ENCODE data around the gene ILDR1. TPM values are rescaled to one million over a fixed set of nuclear protein-coding genes. Genes with fewer than 3 reads are reported as not detected.

The ILDR1 gene
- total RNA-seq, 4 donors from 2014 or later, result 1.9 TPM; not detected in 3

DNA sequence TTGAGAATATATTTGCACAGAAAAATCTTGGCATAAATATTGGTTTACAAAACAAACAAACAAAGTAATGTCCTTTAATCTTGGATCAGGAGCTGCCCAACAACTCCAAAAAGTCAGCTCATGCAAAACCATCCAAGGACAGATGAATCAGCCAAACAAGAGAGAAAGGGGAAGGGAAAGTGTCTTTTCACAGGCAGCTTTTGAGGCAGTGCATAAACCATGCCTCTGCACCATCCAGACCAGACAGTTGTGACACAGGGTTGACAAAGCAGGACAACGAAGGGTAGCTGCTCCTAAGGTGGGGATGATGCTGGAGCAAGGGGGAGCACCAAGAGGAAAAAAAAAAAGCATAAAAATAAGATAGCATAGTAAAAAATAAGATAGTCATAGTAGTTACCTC is 41.9 kb upstream of the ILDR1 start:
- no peaks in the 10 kb centered on the region for H3K9me3 ChIP-seq
- intact Hi-C loops (cut with DNase I; ENCODE audit: low total_unique reads), result no loop called here
- H3K36me3 ChIP-seq, result no peaks in the 10 kb centered on the region
- TF ChIP-seq POLR2A (IDR thresholded peaks at IDR 0.05), result no peak
- TF ChIP-seq, protein P1, sequence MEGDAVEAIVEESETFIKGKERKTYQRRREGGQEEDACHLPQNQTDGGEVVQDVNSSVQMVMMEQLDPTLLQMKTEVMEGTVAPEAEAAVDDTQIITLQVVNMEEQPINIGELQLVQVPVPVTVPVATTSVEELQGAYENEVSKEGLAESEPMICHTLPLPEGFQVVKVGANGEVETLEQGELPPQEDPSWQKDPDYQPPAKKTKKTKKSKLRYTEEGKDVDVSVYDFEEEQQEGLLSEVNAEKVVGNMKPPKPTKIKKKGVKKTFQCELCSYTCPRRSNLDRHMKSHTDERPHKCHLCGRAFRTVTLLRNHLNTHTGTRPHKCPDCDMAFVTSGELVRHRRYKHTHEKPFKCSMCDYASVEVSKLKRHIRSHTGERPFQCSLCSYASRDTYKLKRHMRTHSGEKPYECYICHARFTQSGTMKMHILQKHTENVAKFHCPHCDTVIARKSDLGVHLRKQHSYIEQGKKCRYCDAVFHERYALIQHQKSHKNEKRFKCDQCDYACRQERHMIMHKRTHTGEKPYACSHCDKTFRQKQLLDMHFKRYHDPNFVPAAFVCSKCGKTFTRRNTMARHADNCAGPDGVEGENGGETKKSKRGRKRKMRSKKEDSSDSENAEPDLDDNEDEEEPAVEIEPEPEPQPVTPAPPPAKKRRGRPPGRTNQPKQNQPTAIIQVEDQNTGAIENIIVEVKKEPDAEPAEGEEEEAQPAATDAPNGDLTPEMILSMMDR (IDR thresholded peaks at IDR 0.05), result no peak
- no peak overlapping the region for H3K4me3 ChIP-seq
- H3K4me1 ChIP-seq, result no peaks in the 10 kb centered on the region
- no peak overlapping the region for H3K27ac ChIP-seq
- no peak for DNase-seq
- no peaks in the 10 kb centered on the region for H3K27me3 ChIP-seq

GRCh38 chr3:122060040-122060698 is 38.1 kb upstream of the ILDR1 start:
- Histone ChIP-seq H3K4me3 (no peak overlapping the region), H3K36me3 (no peaks in the 10 kb centered on the region), H3K4me1 (no peaks in the 10 kb centered on the region), H3K9me3 (no peaks in the 10 kb centered on the region), H3K27me3 (no peaks in the 10 kb centered on the region), H3K27ac (no peak overlapping the region)
- no peak for DNase-seq
- TF ChIP-seq POLR2A (IDR thresholded peaks at IDR 0.05), result no peak
- TF ChIP-seq, protein P1 (IDR thresholded peaks at IDR 0.05), result no peak
- intact Hi-C loops (cut with DNase I; ENCODE audit: low total_unique reads), result no loop called here

- no peak overlapping the region for H3K4me3 ChIP-seq
- H3K36me3 ChIP-seq, result no peaks in the 10 kb centered on the region
- no peaks in the 10 kb centered on the region for H3K4me1 ChIP-seq
- TF ChIP-seq, protein P1 (IDR thresholded peaks at IDR 0.05), result no peak
- DNase-seq, result no peak
- no peaks in the 10 kb centered on the region for H3K9me3 ChIP-seq
- H3K27ac ChIP-seq, result no peak overlapping the region
- intact Hi-C loops (cut with DNase I; ENCODE audit: low total_unique reads), result no loop called here
- H3K27me3 ChIP-seq, result no peaks in the 10 kb centered on the region
Measured at GRCh38 chr3:122058294-122058693, 36.2 kb upstream of the ILDR1 start.

DNA sequence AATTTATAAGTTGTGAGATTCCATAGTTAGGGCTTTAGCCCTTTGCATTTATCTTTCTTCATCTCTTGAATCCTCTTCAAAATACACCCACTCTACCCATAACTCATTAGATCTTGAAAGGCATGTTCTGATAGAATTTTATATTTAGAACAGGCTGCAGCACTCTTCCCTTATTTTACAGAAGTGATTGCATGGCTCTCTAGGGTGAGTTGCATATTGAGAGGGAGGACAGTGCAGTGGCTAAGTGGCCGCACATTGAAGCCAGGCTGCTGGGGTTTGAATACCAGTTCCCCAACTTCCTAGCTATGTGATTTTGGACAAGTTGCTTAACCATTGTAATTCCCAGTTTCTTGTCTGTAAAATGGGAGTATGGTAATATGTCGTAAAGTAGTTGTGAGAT is 35.6 kb upstream of the ILDR1 start:
- Histone ChIP-seq H3K27me3 (no peaks in the 10 kb centered on the region), H3K27ac (no peak overlapping the region), H3K4me1 (no peaks in the 10 kb centered on the region), H3K9me3 (no peaks in the 10 kb centered on the region), H3K4me3 (no peak overlapping the region), H3K36me3 (no peaks in the 10 kb centered on the region)
- DNase-seq, result no peak
- TF ChIP-seq, protein P1 (IDR thresholded peaks at IDR 0.05), result no peak
- TF ChIP-seq POLR2A (IDR thresholded peaks at IDR 0.05), result no peak
- intact Hi-C loops (cut with DNase I; ENCODE audit: low total_unique reads), result no loop called here

DNA sequence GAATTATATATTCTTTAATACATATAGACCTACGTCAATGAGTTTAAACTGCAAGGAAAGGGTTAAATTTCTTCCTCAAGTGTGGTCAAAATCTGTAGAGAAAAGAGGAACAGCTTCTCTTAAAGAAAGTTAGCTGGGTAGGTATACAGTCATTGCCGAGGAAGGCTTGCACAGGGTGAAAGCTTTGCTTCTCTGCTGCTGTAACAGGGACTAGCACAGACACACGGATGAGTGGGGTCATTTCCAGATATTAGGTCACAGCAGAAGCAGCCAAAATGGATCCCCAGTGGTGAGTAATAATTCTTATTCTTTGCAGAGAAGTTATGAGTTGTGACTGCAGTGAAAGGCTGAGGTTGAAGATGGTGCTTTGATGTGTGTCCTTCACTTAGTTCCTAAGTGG is 33.2 kb upstream of the ILDR1 start, which contains the start of gene CD86:
TSS of gene CD86 (plus strand) at position 148 of the 400 bp plus-strand sequence. CDS start at position 276, 128 bp downstream.
- Histone ChIP-seq H3K4me3 (no peak within 1 kb of the TSS), H3K36me3 (no peaks in the 10 kb centered on the region), H3K27ac (no peak within 1 kb of the TSS), H3K9me3 (no peaks in the 10 kb centered on the region), H3K4me1 (no peaks in the 10 kb centered on the region), H3K27me3 (no peaks in the 10 kb centered on the region)
- no peak for DNase-seq
- intact Hi-C loops (cut with DNase I; ENCODE audit: low total_unique reads), result no loop called here
- TF ChIP-seq, protein P1 (IDR thresholded peaks at IDR 0.05), result no peak
- TF ChIP-seq POLR2A (IDR thresholded peaks at IDR 0.05), result no peak

Measured in uterus (tissue), 4 donors.